NCI-H2107 treated with DMSO at 0.1 percent for 48 hours (cell line): ENCODE results near the gene PJVK.
"Not testable (repeated sequence)": the region's sequence is repeated elsewhere in the genome, so short reads cannot be mapped to it uniquely, and the experiment has no call there.

ENCODE experiments used
- DNase-seq: peaks from one replicate; lab custom pipeline; 2025; ENCODE audit not compliant: unreplicated experiment; lab: John Stamatoyannopoulos, UW

The PJVK gene

GRCh38 chr2:178429336-178429735 is 21.8 kb upstream of the PJVK start:
- no peak for DNase-seq

- no peak for DNase-seq
These were observed 14.5 kb upstream of the PJVK start for GRCh38 chr2:178436662-178437061.

- DNase-seq, result no peak
These were observed 9.8 kb upstream of the PJVK start for GRCh38 chr2:178441426-178441825.

DNA sequence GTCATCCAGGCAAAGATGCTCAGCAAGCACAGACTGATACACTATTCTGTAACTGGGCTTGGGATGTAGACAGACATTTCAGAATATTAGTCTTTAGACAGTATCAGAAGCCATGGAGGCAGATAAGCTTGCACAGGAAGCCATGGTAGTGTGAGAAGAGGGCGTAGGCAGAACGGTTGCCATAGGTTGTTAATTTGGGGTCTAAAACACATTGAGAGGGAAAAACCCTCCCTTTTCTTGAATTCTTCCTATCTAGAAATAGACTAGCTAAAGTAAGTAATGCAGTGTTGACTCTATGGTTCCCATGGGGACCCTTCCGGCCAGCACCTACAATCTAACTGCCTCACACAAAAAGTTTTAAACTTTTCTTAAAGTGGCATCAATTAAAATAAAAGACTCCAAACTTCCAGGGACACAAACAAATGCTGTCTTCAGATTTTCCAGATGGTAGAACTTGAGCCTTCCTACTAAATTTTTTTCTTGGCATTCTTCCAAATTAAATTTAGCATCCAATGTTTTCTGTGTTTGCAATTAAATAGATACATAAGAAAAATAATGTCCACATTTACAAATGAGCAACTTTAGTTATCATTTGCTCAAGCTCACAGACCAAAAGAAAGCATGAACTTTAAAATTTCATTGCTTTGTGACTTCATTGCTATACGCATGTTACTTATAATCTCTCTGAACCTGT is 2.1 kb upstream of the PJVK start:
- DNase-seq, result no peak

DNA sequence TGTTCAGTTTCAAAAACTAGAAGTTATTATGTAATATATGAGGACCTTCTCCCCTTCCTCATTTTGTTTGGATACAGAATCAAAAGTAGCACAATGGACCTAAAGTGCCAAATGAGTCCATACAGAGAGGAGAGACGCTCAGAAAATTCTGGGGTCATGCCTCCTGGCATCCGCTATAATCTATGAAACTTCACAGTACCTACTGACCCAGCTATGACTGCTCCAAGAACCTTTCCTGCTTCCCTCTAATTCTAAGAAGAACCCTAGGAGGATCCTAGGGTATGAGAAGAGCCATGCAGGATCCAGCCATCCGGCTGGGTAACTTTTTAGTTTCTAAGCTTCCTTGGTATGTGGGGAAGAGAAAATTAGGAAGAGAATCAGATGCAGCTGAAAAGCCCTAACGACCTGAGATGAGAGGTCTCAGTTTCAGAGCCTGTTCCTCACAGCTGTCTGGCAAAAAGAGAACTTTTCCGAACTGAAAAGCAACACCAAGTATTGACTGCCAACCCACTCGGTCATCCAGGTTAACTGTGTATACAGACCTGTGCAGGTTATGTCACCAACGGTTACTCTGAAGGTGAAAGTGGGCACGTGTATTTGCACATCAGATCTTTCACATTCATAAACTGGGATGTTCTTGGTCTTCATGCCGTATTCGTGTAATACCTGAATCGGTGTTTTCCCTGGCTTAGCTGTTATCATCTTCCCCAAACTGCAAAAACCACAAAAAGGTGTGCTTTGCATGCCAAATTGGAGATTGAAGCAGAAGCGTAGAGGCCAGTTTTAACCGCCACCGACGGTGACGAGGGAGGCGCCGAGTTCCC is 1.3 kb upstream of the PJVK start:
- no peak for DNase-seq

- DNase-seq, result no peak
These were observed 729 bp upstream of the PJVK start for GRCh38 chr2:178450524-178450773.

DNA sequence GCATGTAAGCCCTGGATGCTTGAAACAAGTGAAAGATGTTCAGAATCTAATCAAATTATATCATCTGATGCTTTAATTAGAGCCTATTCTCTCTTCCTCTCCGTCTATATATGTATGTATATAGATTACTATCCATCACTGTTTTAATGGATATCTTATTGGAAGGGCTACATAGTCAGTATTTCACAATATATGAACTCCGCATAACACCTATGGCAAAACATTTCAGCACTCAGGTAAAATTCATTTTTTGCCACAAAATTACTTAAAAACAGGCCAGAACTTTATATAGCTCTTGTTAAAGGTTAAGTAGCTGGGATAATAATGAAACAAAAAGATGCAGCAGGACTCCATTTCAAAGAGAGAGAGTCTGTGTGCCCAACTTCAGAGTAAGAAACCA is 1.2 kb downstream of the PJVK start:
- no peak for DNase-seq

DNA sequence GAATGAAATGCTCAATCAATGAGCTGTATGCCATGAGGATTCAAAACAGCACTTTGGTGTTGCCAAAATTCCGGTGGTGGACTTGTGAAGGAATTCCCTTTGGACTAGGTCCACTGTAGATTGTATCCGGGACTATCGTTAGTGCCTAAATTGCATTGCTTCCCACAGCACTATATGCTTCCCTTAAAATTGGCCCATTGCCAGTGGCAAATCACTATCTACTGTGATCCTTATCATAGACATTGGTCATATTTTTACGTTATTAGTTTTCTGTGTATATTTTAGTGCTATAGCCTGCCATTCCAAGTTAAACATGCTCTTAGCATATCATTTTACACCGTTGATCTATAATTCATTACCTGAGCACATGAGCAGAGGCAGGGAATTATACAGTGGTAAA is 1.7 kb downstream of the PJVK start:
- no peak for DNase-seq

- DNase-seq, result no peak
These were observed 4.8 kb downstream of the PJVK start for GRCh38 chr2:178455947-178456346.

DNA sequence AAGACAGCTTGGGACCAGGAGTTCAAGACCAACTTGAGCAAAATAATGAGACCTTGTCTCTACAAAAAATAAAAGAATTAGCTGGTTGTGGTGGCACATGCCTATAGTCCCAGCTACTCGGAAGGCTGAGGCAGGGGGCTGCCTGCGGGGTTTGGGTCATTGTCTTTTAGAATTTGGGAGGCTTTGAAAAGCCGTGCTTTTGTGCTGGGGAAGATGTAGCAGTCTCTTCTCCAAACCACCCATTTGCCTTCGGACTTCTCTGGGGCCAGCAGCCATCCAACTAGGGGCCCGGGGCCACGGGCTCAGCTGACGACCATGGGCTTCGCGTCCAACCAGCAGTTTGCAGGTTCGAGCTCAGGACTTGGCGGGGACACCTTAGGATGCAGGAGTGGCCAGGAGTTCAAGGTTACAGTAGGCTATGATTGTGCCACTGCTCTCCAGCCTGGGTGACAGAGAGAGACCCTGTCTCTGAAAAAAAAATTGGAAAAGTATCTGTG is 6.3 kb downstream of the PJVK start:
- no peak for DNase-seq

DNA sequence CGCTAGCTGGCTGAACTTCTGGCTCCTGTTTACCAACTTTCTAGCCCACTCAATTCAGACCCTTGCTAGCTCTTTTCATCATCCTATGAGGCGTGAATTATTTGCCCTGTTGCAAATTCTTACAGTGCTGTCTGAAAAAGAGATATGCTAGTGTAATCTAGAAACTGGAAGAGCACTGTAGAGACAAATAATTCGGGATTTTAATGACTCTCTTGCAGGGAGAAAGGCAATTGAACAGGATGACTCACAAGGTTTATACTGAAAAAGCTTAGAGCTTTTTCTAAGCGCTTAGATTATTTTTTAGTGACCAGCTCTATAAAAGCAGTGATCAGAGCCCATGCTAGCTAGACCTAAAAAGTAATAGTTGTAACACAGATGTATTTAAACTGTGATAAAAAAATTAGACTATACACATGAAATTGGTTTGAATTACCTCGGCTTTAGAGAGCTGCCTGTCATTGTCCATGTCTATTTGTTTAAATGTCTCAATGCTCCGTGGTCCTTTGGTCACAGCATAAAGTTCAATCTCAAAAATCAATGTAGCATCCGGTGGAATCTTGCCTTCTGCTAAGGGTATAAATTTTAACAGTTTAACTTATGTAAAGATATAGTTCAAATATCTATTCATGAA is 18.2 kb downstream of the PJVK start:
- no peak for DNase-seq

GRCh38 chr2:178471313-178471712 is 20.1 kb downstream of the PJVK start:
- not testable (repeated sequence) for DNase-seq

GRCh38 chr2:178473373-178473772 is 22.2 kb downstream of the PJVK start:
- no peak for DNase-seq

DNA sequence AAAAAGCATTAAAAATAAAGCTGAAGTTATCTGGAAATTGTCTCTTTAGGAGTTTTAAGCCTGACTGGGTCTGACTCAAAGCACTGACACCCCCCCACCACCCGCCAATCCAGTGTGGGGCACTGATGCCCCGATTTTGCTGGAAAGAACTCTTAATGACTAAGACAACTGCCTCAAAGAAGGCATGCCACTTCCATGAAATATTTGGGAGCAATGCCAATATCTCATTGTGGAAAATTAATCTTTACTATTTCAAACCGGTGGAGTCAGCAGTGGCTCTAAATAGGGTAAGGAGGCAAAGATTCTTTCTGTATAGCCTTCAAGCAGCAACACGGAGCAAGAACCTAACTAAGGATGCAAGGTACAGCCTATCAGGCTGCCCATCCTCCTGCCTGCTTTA is 22.8 kb downstream of the PJVK start:
- no peak for DNase-seq

- DNase-seq, result no peak
These were observed 23.4 kb downstream of the PJVK start for GRCh38 chr2:178474560-178474959.

DNA sequence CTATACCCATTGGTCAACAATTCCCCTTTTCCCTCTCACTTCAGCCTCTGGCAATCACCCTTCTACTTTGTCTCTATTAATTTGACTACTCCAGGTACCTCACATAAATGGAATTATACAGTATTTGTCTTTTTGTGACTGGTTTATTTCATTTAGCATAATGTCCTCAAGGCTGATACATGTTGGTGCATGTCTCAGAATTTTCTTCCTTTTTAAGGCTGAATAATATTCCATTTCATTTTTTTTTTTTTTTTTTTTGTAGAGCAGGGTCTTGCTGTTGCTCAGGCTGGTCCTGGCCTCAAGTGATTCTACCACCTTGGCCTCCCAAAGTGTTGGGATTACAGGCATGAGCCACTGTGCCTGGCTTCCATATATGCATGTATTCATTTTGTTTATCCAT is 25.3 kb downstream of the PJVK start:
- no peak for DNase-seq

- no peak for DNase-seq
These were observed 26.4 kb downstream of the PJVK start for GRCh38 chr2:178477443-178478129.

DNA sequence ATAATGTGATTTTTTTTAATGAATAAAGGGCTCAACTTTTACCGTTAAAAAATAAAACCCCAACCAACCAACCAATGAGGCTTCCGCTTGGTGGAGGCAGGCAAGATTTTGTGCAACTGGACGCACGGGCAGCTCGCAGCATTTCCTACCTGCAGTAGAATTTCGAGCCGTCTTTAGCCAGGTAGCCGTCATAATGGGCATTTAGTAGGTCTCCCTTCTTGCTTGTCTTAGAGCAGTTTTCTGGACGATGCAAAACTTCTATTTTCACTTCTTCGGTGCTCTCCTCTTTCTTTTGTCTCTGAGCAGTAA is 26.9 kb downstream of the PJVK start:
- DNase-seq, result no peak

GRCh38 chr2:178478439-178479274 is 27.5 kb downstream of the PJVK start, which contains the start of gene FKBP7:
FKBP7 (minus strand) TSS chr2:178478600; CDS start chr2:178478499, 101 bp downstream.
- peak; percentile 79 for DNase-seq

DNA sequence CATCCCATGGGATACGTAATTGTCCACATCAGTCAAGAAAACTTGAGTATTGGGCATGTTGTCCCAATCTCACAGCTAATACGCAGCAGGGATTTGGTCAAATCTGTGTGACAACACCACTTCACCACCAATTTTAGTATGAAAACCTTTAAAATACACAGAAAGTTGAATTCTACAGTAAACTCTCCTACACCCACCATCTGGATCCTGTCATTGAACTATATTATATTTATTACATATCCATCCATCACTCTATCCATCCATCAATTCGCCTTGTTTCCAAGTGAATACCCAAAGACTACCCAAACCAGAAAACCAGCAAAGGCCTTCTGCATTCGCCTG is 28.1 kb downstream of the PJVK start:
- DNase-seq, result no peak

DNA sequence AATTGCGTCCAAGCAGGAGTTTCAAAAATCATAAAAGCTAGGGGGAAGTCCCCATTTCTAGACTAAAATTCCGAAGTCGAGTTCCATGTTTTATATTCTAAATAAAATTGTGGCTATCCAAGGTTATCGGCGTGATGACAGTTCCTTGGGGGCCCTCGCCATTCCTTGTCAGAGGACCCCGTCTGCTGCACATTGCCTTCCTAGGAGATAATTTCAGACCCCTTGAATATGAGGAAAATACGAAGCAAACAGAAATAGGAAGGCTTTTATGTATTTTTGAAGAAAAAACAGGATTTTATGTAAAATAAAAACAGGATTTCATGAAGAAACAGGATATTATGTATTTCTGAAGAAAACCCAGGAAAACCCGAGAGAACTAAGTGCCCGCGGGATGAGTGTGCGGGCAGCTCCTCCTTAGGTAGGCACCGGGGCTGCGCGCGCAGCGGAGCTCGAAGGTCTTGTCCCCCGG is 28.6 kb downstream of the PJVK start:
- no peak for DNase-seq
